ENCODE data around the gene WDR26.

The WDR26 gene

DNA sequence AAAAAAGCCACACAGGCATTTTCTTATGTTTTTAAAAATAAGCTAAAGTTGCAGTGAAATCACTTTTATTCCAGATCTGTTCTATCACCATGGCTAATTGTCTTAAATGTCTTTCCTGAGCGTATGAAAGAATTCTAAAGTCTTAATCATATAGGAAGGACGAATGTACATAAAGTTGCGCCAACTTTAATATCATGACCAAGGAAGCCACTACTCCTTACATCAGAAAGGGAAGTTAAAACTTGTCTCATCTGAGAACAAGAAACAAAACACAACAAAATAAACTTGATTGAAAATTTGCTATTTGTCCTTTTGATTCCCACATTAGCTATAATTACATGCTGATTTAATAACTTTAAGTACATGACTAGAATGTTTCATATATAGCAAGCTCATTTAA is 51.4 kb downstream of the WDR26 start:
- TF ChIP-seq GATA2 (IDR thresholded peaks at IDR 0.05; ENCODE audit: low read depth, low read length), result no peak
- no peak for TF ChIP-seq GATA3 (IDR thresholded peaks at IDR 0.05; ENCODE audit: low read depth, low read length)

DNA sequence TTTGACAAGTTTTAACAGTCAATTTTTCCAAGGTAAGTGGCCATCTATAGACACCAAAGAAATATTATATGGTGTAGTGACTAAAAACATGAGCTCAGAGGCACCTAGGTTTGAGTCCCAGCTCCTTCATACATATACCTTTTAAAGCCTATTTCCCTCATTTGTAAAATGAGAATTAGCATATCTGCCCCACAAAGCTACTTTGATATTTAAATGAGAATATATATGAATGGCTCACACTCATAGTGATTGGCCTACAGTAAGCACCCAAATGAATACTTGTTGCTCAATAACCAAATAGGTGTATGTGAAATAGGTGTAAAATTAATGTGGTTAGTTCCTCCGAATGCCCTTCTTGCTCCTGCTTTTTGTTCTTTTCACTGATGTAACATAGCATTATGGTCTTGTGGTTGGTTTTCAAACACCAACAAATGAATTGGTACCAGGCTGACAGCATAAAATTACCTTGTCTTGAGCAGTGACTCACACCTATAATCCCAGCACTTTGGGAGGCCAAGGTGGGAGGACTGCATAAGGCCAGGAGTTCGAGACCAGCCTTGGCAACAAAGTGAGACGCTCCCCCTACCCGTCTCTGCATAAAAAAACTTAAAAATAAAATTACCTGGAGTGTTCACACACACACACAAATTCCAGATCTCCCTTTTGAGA is 52.6 kb downstream of the WDR26 start:
- TF ChIP-seq GATA3 (IDR thresholded peaks at IDR 0.05; ENCODE audit: low read depth, low read length) (no peak), GATA2 (IDR thresholded peaks at IDR 0.05; ENCODE audit: low read depth, low read length) (no peak)

DNA sequence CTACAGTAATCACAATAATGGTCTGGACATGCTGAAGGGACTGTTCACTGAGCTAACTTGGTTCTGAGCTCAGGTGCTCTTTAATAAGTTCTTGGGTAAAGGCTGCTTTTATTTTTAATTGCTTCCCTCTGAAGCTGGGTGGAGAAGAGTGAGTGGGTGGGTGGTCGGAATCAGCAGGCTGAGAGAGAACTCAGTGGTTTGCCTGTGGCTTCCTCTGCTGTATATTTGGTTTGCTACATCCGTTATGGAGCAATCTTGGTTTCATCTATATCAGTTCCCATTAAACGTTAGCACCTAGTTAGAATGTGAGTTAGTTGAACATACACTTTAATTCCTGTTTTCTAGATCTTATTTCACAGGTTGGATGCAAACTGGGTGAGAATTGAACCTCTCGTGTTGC is 54.6 kb downstream of the WDR26 start:
- no peak for TF ChIP-seq GATA3 (IDR thresholded peaks at IDR 0.05; ENCODE audit: low read depth, low read length)
- TF ChIP-seq GATA2 (IDR thresholded peaks at IDR 0.05; ENCODE audit: low read depth, low read length), result no peak

DNA sequence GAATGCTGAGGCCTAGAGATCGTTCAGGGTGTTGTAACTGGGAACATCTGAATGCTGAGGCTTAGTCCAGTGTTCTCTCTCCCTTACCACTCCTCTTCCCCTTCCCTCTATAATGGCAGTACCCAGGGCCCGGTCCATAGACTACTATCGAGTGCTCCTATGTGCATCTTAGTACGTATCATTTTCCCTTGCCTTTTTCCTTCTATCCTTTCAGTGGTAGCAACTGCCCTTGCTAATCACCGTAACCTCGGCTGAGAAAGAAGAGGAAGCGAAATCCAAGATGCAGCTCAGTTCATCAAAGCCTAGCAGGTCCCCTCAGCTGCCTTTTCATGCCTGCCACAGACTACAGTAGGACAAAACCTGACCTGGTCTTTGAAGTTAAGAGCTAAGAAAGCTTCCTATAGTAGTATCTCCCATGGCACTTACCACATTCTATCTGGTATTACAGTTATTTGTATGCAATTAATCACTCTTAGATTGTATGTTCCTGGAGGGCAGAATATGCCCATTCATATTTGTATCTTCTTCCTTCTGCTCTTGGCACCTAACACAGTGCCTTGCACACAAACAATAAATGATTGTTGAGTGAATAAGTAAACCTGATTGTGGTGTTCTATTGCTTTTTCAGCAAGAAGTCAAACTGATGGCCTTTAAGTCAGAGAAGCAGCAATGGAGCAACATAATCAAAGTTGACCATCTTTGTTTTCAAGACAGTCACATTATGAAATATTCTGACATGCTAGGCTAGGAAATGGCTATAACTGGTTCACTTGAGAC is 55.6 kb downstream of the WDR26 start:
- TF ChIP-seq GATA3 (IDR thresholded peaks at IDR 0.05; ENCODE audit: low read depth, low read length) (no peak), GATA2 (IDR thresholded peaks at IDR 0.05; ENCODE audit: low read depth, low read length) (no peak)

DNA sequence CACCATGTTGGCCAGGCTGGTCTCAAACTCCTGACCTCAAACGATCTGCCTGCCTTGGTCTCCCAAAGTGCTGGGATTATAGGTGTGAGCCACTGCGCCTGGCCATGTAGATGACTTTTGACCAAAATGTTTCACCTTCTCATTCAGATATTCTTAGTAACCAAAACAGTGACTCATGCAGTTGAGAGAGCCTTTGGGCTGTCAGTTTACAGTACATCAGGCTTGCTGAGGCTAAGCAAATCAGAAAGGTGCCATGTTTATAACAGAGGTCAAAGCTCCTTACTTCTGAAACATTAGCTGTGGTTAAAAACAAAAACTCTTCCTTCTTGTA is 57.0 kb downstream of the WDR26 start:
- TF ChIP-seq GATA3 (IDR thresholded peaks at IDR 0.05; ENCODE audit: low read depth, low read length) (no peak), GATA2 (IDR thresholded peaks at IDR 0.05; ENCODE audit: low read depth, low read length) (no peak)

DNA sequence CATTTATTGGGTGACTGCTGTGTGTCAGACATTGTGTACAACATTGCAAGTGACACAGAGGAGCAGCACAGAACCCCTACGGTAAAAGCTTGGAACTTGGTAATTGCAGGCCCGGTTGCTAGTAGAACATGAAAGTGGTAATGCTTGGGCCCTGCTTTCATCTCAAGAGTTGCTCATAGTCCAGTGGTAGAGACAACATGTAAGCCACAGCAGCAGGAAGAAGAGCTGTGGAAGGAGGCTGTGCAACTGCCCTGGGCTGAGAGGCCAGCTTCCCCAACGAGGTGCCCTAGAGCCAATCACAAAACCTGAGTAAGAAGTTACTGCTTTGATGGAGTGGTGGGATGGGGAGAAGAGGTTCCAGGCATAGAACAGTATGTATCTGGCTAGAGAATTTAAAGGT is 59.5 kb downstream of the WDR26 start:
- TF ChIP-seq GATA3 (IDR thresholded peaks at IDR 0.05; ENCODE audit: low read depth, low read length) (no peak), GATA2 (IDR thresholded peaks at IDR 0.05; ENCODE audit: low read depth, low read length) (no peak)

DNA sequence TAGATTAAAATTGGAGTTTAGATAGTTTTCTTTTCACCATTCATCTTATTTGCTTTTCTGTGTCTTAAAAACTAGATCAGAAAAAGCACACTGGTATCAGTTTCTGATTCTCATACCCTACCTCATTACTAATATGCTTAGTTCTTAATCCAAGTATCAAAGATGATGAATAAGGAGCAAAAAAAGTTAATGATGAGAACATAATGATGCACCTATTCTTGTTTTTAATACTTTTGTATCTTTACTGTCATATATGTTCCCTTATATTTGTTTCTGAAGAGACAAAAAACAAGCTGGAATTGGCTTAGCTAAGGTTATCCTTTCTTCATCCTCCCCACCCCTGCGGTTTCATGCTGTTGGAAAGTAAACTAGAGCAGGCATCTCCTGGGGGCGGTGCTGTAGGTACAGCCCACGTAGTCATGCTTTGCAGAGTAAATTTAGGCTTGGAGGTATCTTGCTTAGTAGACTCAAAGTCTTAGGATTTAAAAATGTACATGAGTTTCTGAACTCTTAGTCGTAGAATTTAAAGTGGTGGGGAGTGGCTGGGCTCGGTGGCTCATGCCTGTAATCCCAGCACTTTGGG is 61.5 kb downstream of the WDR26 start:
- TF ChIP-seq GATA3 (IDR thresholded peaks at IDR 0.05; ENCODE audit: low read depth, low read length), result no peak
- no peak for TF ChIP-seq GATA2 (IDR thresholded peaks at IDR 0.05; ENCODE audit: low read depth, low read length)

DNA sequence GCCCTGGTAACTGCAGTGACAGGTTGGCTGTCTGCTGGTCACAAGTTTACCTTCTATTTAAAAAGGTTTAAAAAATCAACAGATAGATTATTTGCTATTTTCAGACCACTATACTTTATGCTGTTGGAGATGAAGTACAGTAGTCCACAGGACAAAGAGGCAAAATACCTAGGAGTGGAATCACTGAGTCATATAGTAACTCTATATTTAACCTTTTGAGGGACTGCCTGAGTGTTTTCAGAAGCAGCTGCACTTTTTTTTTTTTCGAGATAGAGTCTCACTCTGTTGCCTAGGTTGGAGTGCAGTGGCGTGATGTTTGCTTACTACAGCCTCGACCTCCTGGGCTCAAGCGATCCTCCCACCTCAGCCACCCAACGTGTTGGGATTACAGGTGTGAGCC is 66.2 kb downstream of the WDR26 start:
- TF ChIP-seq GATA3 (IDR thresholded peaks at IDR 0.05; ENCODE audit: low read depth, low read length), result no peak
- no peak for TF ChIP-seq GATA2 (IDR thresholded peaks at IDR 0.05; ENCODE audit: low read depth, low read length)

DNA sequence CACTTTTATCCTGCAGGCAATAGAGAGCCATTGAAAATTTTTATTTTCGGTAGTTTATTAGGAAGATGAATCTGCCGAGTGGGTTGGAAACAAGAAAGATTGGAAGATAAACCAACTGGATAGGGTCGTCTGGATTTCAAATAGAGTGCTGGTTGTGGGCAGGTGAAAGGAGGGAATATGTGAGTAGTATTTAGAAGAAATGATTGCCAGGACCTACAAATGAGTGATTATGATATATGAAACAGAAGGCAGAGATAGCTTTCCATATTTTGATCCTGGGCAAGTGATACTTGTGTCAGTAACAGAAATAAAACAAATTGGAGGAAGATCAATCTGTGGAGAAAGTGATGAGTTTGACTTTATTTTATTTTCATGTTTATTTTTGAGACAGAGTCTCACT is 75.4 kb downstream of the WDR26 start:
- TF ChIP-seq GATA2 (IDR thresholded peaks at IDR 0.05; ENCODE audit: low read depth, low read length), result no peak
- no peak for TF ChIP-seq GATA3 (IDR thresholded peaks at IDR 0.05; ENCODE audit: low read depth, low read length)

DNA sequence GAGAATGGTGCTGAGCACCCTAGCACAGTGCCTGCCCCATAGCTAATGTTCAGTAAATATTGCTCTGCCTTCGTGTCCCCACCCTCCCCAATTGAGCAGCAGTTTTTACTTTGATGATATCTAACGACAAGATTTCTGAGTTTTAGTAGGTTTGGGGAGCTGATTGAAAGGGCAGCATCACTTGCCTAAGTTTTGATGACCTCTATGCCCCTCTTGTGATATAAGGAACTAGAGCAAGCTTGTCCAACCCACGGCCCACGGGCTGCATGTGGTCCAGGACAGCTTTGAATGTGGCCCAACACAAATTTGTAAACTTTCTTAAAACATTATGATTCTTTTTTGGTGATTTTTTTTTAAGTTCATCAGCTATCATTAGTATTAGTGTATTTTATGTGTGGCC is 76.4 kb downstream of the WDR26 start:
- TF ChIP-seq GATA3 (IDR thresholded peaks at IDR 0.05; ENCODE audit: low read depth, low read length) (no peak), GATA2 (IDR thresholded peaks at IDR 0.05; ENCODE audit: low read depth, low read length) (no peak)

DNA sequence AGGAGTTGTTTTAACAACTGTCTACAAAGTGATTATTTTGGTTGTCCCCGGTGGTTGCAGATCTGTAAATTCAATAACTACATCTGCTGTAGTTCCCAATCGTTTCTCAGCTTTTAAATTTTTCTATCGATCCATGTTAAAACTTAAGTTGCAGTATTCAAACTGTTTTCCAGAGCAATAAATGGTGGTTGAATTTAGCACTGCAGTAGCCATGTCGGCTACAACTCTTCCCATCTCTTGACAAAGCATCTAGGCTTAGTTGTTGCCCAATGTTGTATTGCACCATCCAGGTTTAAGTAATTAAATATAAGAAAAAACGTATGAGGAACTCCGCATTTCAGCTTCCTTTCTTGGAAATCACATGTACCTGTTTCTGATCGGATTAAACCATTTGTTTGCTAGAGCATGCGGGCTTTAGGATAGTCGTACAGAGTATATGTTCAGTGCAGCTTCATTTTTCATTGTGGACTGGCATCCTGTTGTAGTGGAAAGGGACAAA is 76.9 kb downstream of the WDR26 start:
- no peak for TF ChIP-seq GATA2 (IDR thresholded peaks at IDR 0.05; ENCODE audit: low read depth, low read length)
- TF ChIP-seq GATA3 (IDR thresholded peaks at IDR 0.05; ENCODE audit: low read depth, low read length), result no peak

DNA sequence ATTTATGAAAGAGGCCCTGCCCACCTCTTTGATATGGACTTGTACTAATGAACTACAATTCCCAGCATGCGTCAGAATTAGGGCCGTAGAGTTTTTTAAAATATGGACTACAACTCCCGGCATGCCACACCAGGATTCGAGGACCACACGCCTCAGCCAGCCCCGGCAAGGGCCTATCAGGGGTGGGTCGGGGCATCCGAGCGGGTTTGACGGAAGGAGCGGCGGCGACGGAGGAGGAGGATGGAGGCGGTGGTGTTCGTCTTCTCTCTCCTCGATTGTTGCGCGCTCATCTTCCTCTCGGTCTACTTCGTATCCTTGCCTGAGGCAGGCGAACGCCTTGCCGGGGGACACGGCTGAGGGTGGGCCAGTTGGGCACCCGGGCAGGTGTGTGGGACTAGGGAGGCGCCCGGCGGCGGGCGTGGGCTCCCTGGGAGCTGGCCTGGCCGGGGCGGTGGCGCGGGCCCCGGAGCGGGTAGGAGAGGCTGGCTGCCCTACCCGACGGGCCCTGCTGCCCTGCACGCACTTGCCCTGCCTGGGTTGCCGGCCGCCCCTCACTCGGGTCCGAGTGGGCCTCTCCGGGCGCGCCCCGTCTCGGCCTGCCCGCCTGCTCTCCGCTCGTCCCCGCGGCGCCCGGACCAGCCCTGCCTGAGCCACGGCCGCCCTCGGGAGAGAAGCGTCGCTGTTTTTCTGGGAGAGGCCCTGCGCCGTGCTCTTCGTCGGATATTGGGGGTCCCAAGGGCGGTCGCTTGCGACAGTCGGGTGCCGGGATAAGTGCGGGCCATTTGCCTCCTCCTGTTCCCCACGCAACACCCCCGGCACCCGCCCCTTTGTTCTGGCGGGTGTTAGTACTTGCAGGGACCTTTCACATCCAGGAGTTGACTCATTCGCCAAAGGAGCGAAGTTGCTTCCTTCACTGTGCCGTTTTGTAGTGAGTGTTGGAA is 77.6 kb downstream of the WDR26 start, which contains the start of gene CNIH4:
TSS of gene CNIH4 (plus strand) at position 195 of the 941 bp plus-strand sequence. CDS start at position 241, 46 bp downstream.
- TF ChIP-seq GATA2 (IDR thresholded peaks at IDR 0.05; ENCODE audit: low read depth, low read length) (no peak), GATA3 (IDR thresholded peaks at IDR 0.05; ENCODE audit: low read depth, low read length) (no peak)

DNA sequence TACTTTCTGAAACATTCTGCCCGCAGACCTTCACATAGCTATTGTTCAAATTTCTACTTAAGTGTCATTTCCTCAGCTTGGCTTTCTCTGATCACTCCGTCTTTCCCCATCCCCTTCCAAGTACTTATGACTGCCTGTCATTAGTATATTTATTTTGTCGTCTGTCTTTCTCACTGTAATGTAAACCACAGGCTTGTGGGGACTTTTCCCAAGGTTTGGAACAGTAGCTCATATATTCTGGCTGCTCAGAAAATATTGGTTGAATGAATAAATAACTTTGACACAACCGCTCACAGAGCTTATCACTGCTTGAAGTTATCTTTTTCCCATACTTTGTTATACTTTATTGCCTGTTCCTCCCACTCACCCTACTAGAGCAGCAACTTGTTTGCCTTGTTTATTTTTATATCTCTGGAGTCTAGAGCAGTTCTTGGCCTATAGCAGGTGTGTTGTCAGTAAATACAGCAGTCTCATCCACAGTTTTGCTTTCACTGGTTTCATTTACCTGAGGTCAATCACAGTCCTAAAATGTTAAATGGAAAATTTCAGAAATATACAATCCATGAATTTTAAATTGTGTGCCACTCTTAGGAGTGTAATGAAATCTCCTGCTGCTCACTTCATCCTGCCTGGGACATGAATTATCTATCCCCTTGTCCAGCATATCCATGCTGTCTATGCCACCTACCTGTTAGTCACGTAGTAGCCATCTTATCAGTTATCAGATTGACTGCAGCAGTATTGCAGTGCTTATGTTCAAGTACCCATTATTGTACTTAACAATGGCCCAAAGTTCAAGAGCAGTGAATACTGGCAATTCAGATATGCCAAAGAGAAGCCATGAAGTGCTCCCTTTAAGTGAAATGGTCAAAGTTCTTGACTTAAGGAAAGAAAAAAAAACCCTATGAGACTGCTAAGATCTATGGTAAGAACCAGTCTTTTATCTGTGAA is 80.3 kb downstream of the WDR26 start:
- TF ChIP-seq GATA3 (IDR thresholded peaks at IDR 0.05; ENCODE audit: low read depth, low read length) (no peak), GATA2 (IDR thresholded peaks at IDR 0.05; ENCODE audit: low read depth, low read length) (no peak)
